HepG2 (cell line): ENCODE measurements around the gene CHD9. TPM values are rescaled to one million over a fixed set of nuclear protein-coding genes. Genes with fewer than 3 reads are reported as not detected.
A peak's percentile ranks its signal among the peaks of the same experiment; 100 is the strongest.

Experiments used
- ADNP ChIP-seq: sonication (generic); formaldehyde crosslinking; IDR thresholded peaks from 2 replicates; pipeline ENCODE4 v1.4.0; 2020; ENCODE audit warnings: missing genetic modification reagents
- AKAP8 ChIP-seq: sonication (generic); formaldehyde crosslinking; IDR thresholded peaks from 2 replicates; pipeline ENCODE4 v1.5.1; 2020; ENCODE audit warnings: mild to moderate bottlenecking, missing genetic modification reagents
- FOXP1 ChIP-seq, 2 experiments: fragments of 450-650 bp in 1 of 2; IDR thresholded peaks; 2 replicates each; pipeline ENCODE4 v1.6.1; 2017 to 2018; ENCODE audit warnings: antibody characterized with exemption in 1 of 2
- SCMH1 ChIP-seq: sonication (generic); formaldehyde crosslinking; IDR thresholded peaks from 2 replicates; pipeline ENCODE4 v1.9.0; 2021; ENCODE audit warnings: missing genetic modification reagents, mild to moderate bottlenecking, borderline replicate concordance
- SIX1 ChIP-seq: sonication (generic); formaldehyde crosslinking; IDR thresholded peaks from 2 replicates; pipeline ENCODE4 v1.4.0; 2020; ENCODE audit warnings: missing genetic modification reagents, borderline replicate concordance
- TCF7 ChIP-seq: sonication (generic); IDR thresholded peaks from 2 replicates; pipeline ENCODE4 v1.6.1; 2016; ENCODE audit warnings: antibody characterized with exemption, low read depth
- ZFP82 ChIP-seq: sonication (generic); formaldehyde crosslinking; IDR thresholded peaks from 2 replicates; pipeline ENCODE4 v1.5.1; 2020; ENCODE audit warnings: mild to moderate bottlenecking, missing genetic modification reagents, borderline replicate concordance
- ZNF33B ChIP-seq: sonication (generic); formaldehyde crosslinking; IDR thresholded peaks from 2 replicates; pipeline ENCODE4 v1.5.1; 2020; ENCODE audit warnings: mild to moderate bottlenecking, missing genetic modification reagents
- ZNF496 ChIP-seq: sonication (generic); formaldehyde crosslinking; IDR thresholded peaks from 2 replicates; pipeline ENCODE4 v1.8.1; 2023; ENCODE audit warnings: mild to moderate bottlenecking, moderate library complexity, missing genetic modification reagents; ENCODE audit not compliant: insufficient replicate concordance
- ZNF607 ChIP-seq: sonication (generic); formaldehyde crosslinking; IDR thresholded peaks from 2 replicates; pipeline ENCODE4 v1.5.1; 2020; ENCODE audit warnings: missing genetic modification reagents, mild to moderate bottlenecking, borderline replicate concordance
- ZNF614 ChIP-seq: IDR thresholded peaks from 2 replicates; pipeline ENCODE4 v1.6.1; 2018; ENCODE audit warnings: missing biosample characterization, missing genetic modification reagents, inconsistent platforms, borderline replicate concordance
- polyA plus RNA-seq, 8 experiments: library from polyadenylated mRNA; depleted of rRNA in 3 of 8; stranded (reverse) in 7 of 8; unstranded in 1 of 8; fragments of >200 nt; fragmentation: Illumina TruSeq in 4 of 8; extraction: Trizol in 4 of 8; gene quantifications; 2 replicates each; pipeline versions ENCODE4 v1.2.1 to v1.2.3, GENCODE V29; 2011 to 2016; ENCODE audit warnings: low read depth in 4 of 8, missing spikeins in 1 of 8, mixed read lengths in 1 of 8; ENCODE audit not compliant: insufficient read depth in 1 of 8
- total RNA-seq, 5 experiments: library from RNA; depleted of rRNA; stranded (reverse); fragments of >200 nt; fragmentation: Illumina TruSeq; extraction: Trizol; gene quantifications; 2 replicates each; pipeline ENCODE4 v1.2.3, GENCODE V29; 2016; ENCODE audit warnings: low read depth in 1 of 5
- TF ChIP-seq, protein P1 (sequence below): sonication (generic); formaldehyde crosslinking; IDR thresholded peaks from 2 replicates; pipeline ENCODE4 v1.5.0; 2020; ENCODE audit warnings: mild to moderate bottlenecking, missing genetic modification reagents, borderline replicate concordance
- TF ChIP-seq, protein P2 (sequence below): sonication (generic); formaldehyde crosslinking; IDR thresholded peaks from 2 replicates; pipeline ENCODE4 v1.4.0; 2020; ENCODE audit warnings: missing genetic modification reagents
- TF ChIP-seq, protein P3 (sequence below): sonication (generic); formaldehyde crosslinking; IDR thresholded peaks from 2 replicates; pipeline ENCODE4 v1.4.0; 2020; ENCODE audit warnings: missing genetic modification reagents
- TF ChIP-seq, protein P4 (sequence below): IDR thresholded peaks from 2 replicates; pipeline ENCODE4 v1.6.1; 2018; ENCODE audit warnings: missing genetic modification reagents, mild to moderate bottlenecking, missing compliant biosample characterization
- TF ChIP-seq, protein P5 (sequence below): sonication (generic); formaldehyde crosslinking; IDR thresholded peaks from 2 replicates; pipeline ENCODE4 v1.5.0; 2020; ENCODE audit warnings: mild to moderate bottlenecking, low read depth, missing genetic modification reagents, borderline replicate concordance

The CHD9 gene
- total and polyA plus RNA-seq, 2 of the 13 experiments (the other 11 are each of a cell fraction or from before 2014, with no cell fraction given) = 23.4 to 27.7 TPM

DNA sequence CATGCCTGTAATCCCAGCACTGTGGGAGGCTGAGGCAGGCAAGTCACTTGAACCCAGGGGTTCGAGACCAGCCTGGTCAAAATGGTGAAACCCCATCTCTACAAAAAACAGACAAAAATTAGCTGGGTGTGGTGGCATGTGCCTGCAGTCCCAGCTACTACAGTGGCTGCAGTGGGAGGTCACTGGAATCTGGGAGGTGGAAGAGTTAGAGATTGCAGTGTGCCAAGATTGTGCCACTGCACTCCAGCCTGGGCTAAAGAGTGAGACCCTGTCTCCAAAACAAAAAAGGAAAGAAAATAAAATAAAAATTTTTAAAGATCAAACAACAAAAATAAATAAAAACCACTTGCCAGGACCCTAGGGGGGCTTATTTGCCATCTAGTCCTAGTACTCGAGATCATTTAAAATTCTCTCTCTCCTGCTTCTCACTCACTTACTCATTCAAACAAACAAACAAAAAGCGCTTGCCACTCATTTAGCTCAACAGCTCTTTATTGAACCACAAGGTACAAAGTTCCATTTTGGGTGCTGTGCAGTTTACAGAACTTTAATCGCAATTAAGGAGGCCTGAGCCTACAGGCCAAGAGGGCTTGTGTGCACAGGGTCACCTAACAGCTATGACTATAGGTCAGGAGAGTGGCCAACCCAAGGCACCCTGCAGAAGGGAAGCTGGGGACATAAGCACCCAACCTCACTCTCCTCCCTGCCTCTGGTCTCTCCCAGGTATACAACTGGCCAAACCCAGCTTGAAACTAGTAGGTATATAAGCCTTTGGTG lies 6.5 kb upstream of the CHD9 start (continued):
- TF ChIP-seq, protein P1, sequence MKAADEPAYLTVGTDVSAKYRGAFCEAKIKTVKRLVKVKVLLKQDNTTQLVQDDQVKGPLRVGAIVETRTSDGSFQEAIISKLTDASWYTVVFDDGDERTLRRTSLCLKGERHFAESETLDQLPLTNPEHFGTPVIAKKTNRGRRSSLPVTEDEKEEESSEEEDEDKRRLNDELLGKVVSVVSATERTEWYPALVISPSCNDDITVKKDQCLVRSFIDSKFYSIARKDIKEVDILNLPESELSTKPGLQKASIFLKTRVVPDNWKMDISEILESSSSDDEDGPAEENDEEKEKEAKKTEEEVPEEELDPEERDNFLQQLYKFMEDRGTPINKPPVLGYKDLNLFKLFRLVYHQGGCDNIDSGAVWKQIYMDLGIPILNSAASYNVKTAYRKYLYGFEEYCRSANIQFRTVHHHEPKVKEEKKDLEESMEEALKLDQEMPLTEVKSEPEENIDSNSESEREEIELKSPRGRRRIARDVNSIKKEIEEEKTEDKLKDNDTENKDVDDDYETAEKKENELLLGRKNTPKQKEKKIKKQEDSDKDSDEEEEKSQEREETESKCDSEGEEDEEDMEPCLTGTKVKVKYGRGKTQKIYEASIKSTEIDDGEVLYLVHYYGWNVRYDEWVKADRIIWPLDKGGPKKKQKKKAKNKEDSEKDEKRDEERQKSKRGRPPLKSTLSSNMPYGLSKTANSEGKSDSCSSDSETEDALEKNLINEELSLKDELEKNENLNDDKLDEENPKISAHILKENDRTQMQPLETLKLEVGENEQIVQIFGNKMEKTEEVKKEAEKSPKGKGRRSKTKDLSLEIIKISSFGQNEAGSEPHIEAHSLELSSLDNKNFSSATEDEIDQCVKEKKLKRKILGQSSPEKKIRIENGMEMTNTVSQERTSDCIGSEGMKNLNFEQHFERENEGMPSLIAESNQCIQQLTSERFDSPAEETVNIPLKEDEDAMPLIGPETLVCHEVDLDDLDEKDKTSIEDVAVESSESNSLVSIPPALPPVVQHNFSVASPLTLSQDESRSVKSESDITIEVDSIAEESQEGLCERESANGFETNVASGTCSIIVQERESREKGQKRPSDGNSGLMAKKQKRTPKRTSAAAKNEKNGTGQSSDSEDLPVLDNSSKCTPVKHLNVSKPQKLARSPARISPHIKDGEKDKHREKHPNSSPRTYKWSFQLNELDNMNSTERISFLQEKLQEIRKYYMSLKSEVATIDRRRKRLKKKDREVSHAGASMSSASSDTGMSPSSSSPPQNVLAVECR (CRISPR knock-in tag) = peak; percentile 34; the same call in 1 of the 2 replicates
- TF ChIP-seq, protein P2, sequence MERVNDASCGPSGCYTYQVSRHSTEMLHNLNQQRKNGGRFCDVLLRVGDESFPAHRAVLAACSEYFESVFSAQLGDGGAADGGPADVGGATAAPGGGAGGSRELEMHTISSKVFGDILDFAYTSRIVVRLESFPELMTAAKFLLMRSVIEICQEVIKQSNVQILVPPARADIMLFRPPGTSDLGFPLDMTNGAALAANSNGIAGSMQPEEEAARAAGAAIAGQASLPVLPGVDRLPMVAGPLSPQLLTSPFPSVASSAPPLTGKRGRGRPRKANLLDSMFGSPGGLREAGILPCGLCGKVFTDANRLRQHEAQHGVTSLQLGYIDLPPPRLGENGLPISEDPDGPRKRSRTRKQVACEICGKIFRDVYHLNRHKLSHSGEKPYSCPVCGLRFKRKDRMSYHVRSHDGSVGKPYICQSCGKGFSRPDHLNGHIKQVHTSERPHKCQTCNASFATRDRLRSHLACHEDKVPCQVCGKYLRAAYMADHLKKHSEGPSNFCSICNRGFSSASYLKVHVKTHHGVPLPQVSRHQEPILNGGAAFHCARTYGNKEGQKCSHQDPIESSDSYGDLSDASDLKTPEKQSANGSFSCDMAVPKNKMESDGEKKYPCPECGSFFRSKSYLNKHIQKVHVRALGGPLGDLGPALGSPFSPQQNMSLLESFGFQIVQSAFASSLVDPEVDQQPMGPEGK (CRISPR knock-in tag) = no peak; the same call in 1 of the 2 replicates
- TF ChIP-seq TCF7 (no peak; the same call in 1 of the 2 replicates), SCMH1 (CRISPR knock-in tag) (no peak), ZFP82 (CRISPR knock-in tag) (no peak), ZNF607 (CRISPR knock-in tag) (no peak), ZNF496 (CRISPR knock-in tag) (no peak), FOXP1 (IDR thresholded peaks at IDR 0.05) (peak; percentile 74), FOXP1 (CRISPR knock-in tag; IDR thresholded peaks at IDR 0.05) (peak; percentile 98), ZNF614 (0 out of 2 replicates have a peak, but pooled peaks have one; percentile 40), AKAP8 (CRISPR knock-in tag) (no peak), ZNF33B (CRISPR knock-in tag) (no peak), SIX1 (0 out of 2 replicates have a peak, but pooled peaks have one; percentile 28), ADNP (CRISPR knock-in tag) (no peak)
- TF ChIP-seq, protein P3, sequence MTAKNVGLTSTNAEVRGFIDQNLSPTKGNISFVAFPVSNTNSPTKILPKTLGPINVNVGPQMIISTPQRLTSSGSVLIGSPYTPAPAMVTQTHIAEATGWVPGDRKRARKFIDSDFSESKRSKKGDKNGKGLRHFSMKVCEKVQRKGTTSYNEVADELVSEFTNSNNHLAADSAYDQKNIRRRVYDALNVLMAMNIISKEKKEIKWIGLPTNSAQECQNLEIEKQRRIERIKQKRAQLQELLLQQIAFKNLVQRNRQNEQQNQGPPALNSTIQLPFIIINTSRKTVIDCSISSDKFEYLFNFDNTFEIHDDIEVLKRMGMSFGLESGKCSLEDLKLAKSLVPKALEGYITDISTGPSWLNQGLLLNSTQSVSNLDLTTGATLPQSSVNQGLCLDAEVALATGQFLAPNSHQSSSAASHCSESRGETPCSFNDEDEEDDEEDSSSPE (CRISPR knock-in tag) = no peak
- TF ChIP-seq, protein P4, sequence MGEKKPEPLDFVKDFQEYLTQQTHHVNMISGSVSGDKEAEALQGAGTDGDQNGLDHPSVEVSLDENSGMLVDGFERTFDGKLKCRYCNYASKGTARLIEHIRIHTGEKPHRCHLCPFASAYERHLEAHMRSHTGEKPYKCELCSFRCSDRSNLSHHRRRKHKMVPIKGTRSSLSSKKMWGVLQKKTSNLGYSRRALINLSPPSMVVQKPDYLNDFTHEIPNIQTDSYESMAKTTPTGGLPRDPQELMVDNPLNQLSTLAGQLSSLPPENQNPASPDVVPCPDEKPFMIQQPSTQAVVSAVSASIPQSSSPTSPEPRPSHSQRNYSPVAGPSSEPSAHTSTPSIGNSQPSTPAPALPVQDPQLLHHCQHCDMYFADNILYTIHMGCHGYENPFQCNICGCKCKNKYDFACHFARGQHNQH (CRISPR knock-in tag) = 0 out of 2 replicates have a peak, but pooled peaks have one; percentile 71
- TF ChIP-seq, protein P5, sequence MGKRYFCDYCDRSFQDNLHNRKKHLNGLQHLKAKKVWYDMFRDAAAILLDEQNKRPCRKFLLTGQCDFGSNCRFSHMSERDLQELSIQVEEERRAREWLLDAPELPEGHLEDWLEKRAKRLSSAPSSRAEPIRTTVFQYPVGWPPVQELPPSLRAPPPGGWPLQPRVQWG (CRISPR knock-in tag) = no peak
